B cell (primary cell): Measurements from ENCODE around the gene ZNF408. TPM values are rescaled to one million over a fixed set of nuclear protein-coding genes. Genes with fewer than 3 reads are reported as not detected.

Source experiments
- ATAC-seq: fragments of 200-7000 bp; cut with Tn5 transposase; one replicate; pipeline ENCODE4 v1.10.0; 2021; ENCODE audit warnings: low read depth, mild to moderate bottlenecking, moderate number of reproducible peaks, moderate library complexity
- CTCF ChIA-PET: fragments of 350-600 bp; sonication (Branson Sonifier 250); formaldehyde crosslinking; loops from one replicate; lab custom pipeline; 2021; ENCODE audit warnings: antibody characterized with exemption, inconsistent platforms; lab: Charles Lee
- POLR2A ChIA-PET: fragments of 350-600 bp; sonication (Branson Sonifier 250); formaldehyde crosslinking; loops from one replicate; lab custom pipeline; 2021; ENCODE audit warnings: antibody characterized with exemption; lab: Charles Lee
- DNase-seq: peaks from one replicate; pipeline ENCODE4 v3.0.0; 2013
- H2AFZ ChIP-seq: 2 replicates; pipeline ENCODE4 v1.6.1; 2012; ENCODE audit warnings: mild to moderate bottlenecking, low read depth, low read length; ENCODE audit not compliant: insufficient read depth, poor library complexity, severe bottlenecking
- H3K27ac ChIP-seq, 2 donors: 1 replicate in 1 of 2; 2 replicates in 1 of 2; pipeline ENCODE4 v1.5.1; 2012 to 2013; ENCODE audit warnings: low read length in 2 of 2, mild to moderate bottlenecking in 2 of 2, moderate library complexity in 1 of 2
- H3K27me3 ChIP-seq, 4 experiments: fragments of 200-600 bp in 1 of 4; sonication (generic) in 1 of 4; replicated peaks in 1 of 4; 1 replicate in 2 of 4; 2 replicates in 2 of 4; pipeline versions ENCODE4 v1.6.1 to v1.7.0; 2013 to 2016; ENCODE audit warnings: low read length in 3 of 4, mild to moderate bottlenecking in 2 of 4, mixed read lengths in 1 of 4, moderate library complexity in 1 of 4; ENCODE audit not compliant: insufficient read depth in 4 of 4, control insufficient read depth in 3 of 4; ENCODE audit errors: control extremely low read depth in 1 of 4
- H3K36me3 ChIP-seq, 2 experiments: replicated peaks in 1 of 2; 1 replicate in 1 of 2; 2 replicates in 1 of 2; pipeline versions ENCODE4 v1.6.1 to v1.7.1; 2013; ENCODE audit warnings: low read length in 1 of 2; ENCODE audit not compliant: insufficient read depth in 2 of 2, control insufficient read depth in 1 of 2; ENCODE audit errors: control extremely low read depth in 1 of 2, extremely low read depth in 1 of 2
- H3K4me1 ChIP-seq, 2 donors: fragments of 200-600 bp in 1 of 2; sonication (generic) in 1 of 2; 1 replicate in 1 of 2; 2 replicates in 1 of 2; pipeline versions ENCODE4 v1.5.1 to v1.6.1; 2013 to 2017; ENCODE audit warnings: low read length in 2 of 2; ENCODE audit not compliant: control insufficient read depth in 2 of 2, insufficient read depth in 2 of 2
- H3K4me2 ChIP-seq: replicated peaks from 2 replicates; pipeline ENCODE3; 2012; ENCODE audit warnings: mild to moderate bottlenecking, low read depth, low read length; ENCODE audit not compliant: poor library complexity, severe bottlenecking
- H3K4me3 ChIP-seq, 5 experiments: fragments of 200-600 bp in 1 of 5; sonication (generic) in 1 of 5; 1 replicate in 3 of 5; 2 replicates in 2 of 5; pipeline versions ENCODE4 v1.5.1 to v1.7.0; 2011 to 2016; ENCODE audit warnings: low read length in 4 of 5, mild to moderate bottlenecking in 4 of 5, low read depth in 2 of 5, control low read depth in 1 of 5, moderate library complexity in 1 of 5; ENCODE audit not compliant: insufficient read depth in 1 of 5; ENCODE audit errors: control extremely low read depth in 1 of 5, extremely low read depth in 1 of 5
- H3K79me2 ChIP-seq: fragments of 200-600 bp; sonication (generic); one replicate; pipeline ENCODE4 v1.6.0; 2016; ENCODE audit warnings: low read length; ENCODE audit not compliant: control insufficient read depth, insufficient read depth
- H3K9ac ChIP-seq: fragments of 200-600 bp; sonication (generic); 2 replicates; pipeline ENCODE4 v1.6.1; 2017; ENCODE audit warnings: mild to moderate bottlenecking, low read length, moderate library complexity
- H3K9me3 ChIP-seq, 3 donors: one replicate each; pipeline versions ENCODE4 v1.6.1 to v1.7.1; 2013; ENCODE audit warnings: low read length in 2 of 3; ENCODE audit not compliant: control insufficient read depth in 2 of 3, insufficient read depth in 1 of 3; ENCODE audit errors: control extremely low read depth in 1 of 3
- H4K20me1 ChIP-seq: 2 replicates; pipeline ENCODE4 v1.6.0; 2012; ENCODE audit warnings: mild to moderate bottlenecking, low read length; ENCODE audit not compliant: insufficient read depth, control insufficient read depth, poor library complexity, severe bottlenecking
- H3K27ac Mint-ChIP-seq: one replicate; pipeline ENCODE4 v1.8.0; 2021; ENCODE audit warnings: mixed read lengths
- H3K27me3 Mint-ChIP-seq: one replicate; pipeline ENCODE4 v1.8.0; 2021; ENCODE audit warnings: mixed read lengths
- H3K4me1 Mint-ChIP-seq: one replicate; pipeline ENCODE4 v1.8.0; 2021; ENCODE audit warnings: mixed read lengths
- H3K4me3 Mint-ChIP-seq: one replicate; pipeline ENCODE4 v1.8.0; 2021; ENCODE audit warnings: mixed read lengths
- H3K9me3 Mint-ChIP-seq: one replicate; pipeline ENCODE4 v1.8.0; 2022; ENCODE audit warnings: mixed read lengths; ENCODE audit not compliant: insufficient read depth
- CTCF ChIP-seq: fragments of 200-600 bp; IDR thresholded peaks from one replicate; pipeline ENCODE4 v1.8.0; 2022; ENCODE audit warnings: antibody characterized with exemption, mild to moderate bottlenecking
- EZH2 ChIP-seq: IDR thresholded peaks from 2 replicates; pipeline ENCODE4 v1.6.1; 2012; ENCODE audit warnings: borderline replicate concordance, low read depth, mild to moderate bottlenecking, moderate library complexity, low read length; ENCODE audit not compliant: insufficient read depth, poor library complexity, severe bottlenecking
- WGBS: methylation state at CpG from one replicate; pipeline ENCODE4 v1.1.5; 2013; ENCODE audit warnings: missing lambda C conversion rate; ENCODE audit not compliant: insufficient coverage; 5-methylcytosine and 5-hydroxymethylcytosine counted together
- intact Hi-C: fragments of 100-400 bp; cut with micrococcal nuclease; formaldehyde crosslinking; loops from one replicate; pipeline ENCODE4 v1.10.0; 2022
- polyA minus RNA-seq: library from RNA; depleted of rRNA, polyadenylated mRNA; stranded (reverse); fragments of >200 nt; gene quantifications from 2 replicates; pipeline ENCODE4 v1.2.3, GENCODE V29; 2012
- polyA plus RNA-seq: library from polyadenylated mRNA; depleted of rRNA; stranded (reverse); fragments of >200 nt; gene quantifications from 2 replicates; pipeline ENCODE4 v1.2.3, GENCODE V29; 2012
- total RNA-seq, 2 donors: library from RNA; stranded (reverse); fragments of 120-200 nt in 1 of 2; gene quantifications; 1 replicate in 1 of 2; 2 replicates in 1 of 2; pipeline versions ENCODE4 v1.2.3 to v1.2.4, GENCODE V29; 2013 to 2022

ZNF408 gene
- total RNA-seq: 19.2 and 22.3 TPM in 2 replicates
- 6.2 TPM for total RNA-seq (2013)
- 8.3 and 9.0 TPM in 2 replicates for polyA plus RNA-seq
- polyA minus RNA-seq: 7.2 and 10.5 TPM in 2 replicates

GRCh38 chr11:46700241-46701077, at the start of gene ZNF408, which contains the start of gene ARHGAP1:
Gene ZNF408 (plus strand): TSS chr11:46701031. CDS start chr11:46701048, 17 bp downstream.
Gene ARHGAP1 (minus strand): TSS chr11:46700619. CDS start chr11:46696107, 4,512 bp downstream.
- peak within 1 kb of the TSS; percentile 93 for H3K27ac Mint-ChIP-seq
- no peaks in the 10 kb centered on the region for H3K9me3 Mint-ChIP-seq
- peak within 1 kb of the TSS; percentile 87 to 100 (median 98) for H3K4me3 ChIP-seq
- peaks cover 38% of the 10 kb centered on the region for H4K20me1 ChIP-seq
- ATAC-seq (peak; percentile 90), DNase-seq (peak; percentile 99)
- H3K79me2 ChIP-seq: peaks cover 85% of the 10 kb centered on the region
- TF ChIP-seq CTCF (no peak), EZH2 (no peak)
- H3K27me3 ChIP-seq: no peaks in the 10 kb centered on the region
- H3K27me3 Mint-ChIP-seq: no peaks in the 10 kb centered on the region
- H2AFZ ChIP-seq: peak within 1 kb of the TSS; percentile 98
- ChIA-PET CTCF (interaction anchor here (0.8 to 1.7 kb wide), 4 partner anchors 82 to 126 kb away, joined by 3 read pairs; partner anchors contain the start of genes AMBRA1, ATG13 and HARBI1), POLR2A (interaction anchor here (0.6 to 1.1 kb wide), 4 partner anchors 82 to 698 kb away, joined by 3 to 4 read pairs (median 3); partner anchors contain the start of genes ATG13, DDB2 and HARBI1)
- peaks cover 3 to 40% of the 10 kb centered on the region in 2 experiments for H3K36me3 ChIP-seq
- peaks cover 43% of the 10 kb centered on the region for H3K4me1 Mint-ChIP-seq
- intact Hi-C loops: loop anchor here (1.0 to 5.0 kb wide), 9 partner anchors 83 to 1553 kb away; partner anchors contain the start of genes AMBRA1, ARFGAP2, ATG13 and CKAP5
- peak within 1 kb of the TSS; percentile 47 to 86 for H3K27ac ChIP-seq
- peak within 1 kb of the TSS; percentile 88 for H3K9ac ChIP-seq
- no peaks in the 10 kb centered on the region for H3K9me3 ChIP-seq
- peaks cover 30 to 39% of the 10 kb centered on the region in 2 donors for H3K4me1 ChIP-seq
- H3K4me2 ChIP-seq: peak within 1 kb of the TSS; percentile 94
- WGBS: under 1% methylated on average over 40 of the region's 44 CpGs
- H3K4me3 Mint-ChIP-seq: peak within 1 kb of the TSS; percentile 96
